HG03280 (cell line): ENCODE measurements around the gene LRRC25.
"Not testable (repeated sequence)": the region's sequence is repeated elsewhere in the genome, so short reads cannot be mapped to it uniquely, and the experiment has no call there.

Experiments
- ATAC-seq: cut with Tn5 transposase; IDR thresholded peaks from one replicate; pipeline ENCODE4 v1.9.1; 2021; ENCODE audit warnings: mild to moderate bottlenecking, moderate library complexity; ENCODE audit not compliant: unreplicated experiment

The LRRC25 gene

GRCh38 chr19:18408053-18408476 lies 10.6 kb upstream of the LRRC25 start:
- peak; percentile 59 for ATAC-seq

GRCh38 chr19:18406749-18407148 lies 9.3 kb upstream of the LRRC25 start:
- ATAC-seq = no peak

GRCh38 chr19:18405754-18406153 lies 8.3 kb upstream of the LRRC25 start:
- not testable (repeated sequence) for ATAC-seq

GRCh38 chr19:18402455-18403248 lies 5.2 kb upstream of the LRRC25 start:
- not testable (repeated sequence) for ATAC-seq

GRCh38 chr19:18401580-18402112 lies 4.2 kb upstream of the LRRC25 start:
- ATAC-seq = no peak

- no peak for ATAC-seq
Observed at GRCh38 chr19:18399008-18399407, 1.6 kb upstream of the LRRC25 start.

- no peak for ATAC-seq
Observed at GRCh38 chr19:18396471-18397241, 766 bp downstream of the LRRC25 start.

GRCh38 chr19:18393836-18394235 lies 3.6 kb downstream of the LRRC25 start:
- ATAC-seq = no peak

GRCh38 chr19:18392926-18393325 lies 4.5 kb downstream of the LRRC25 start:
- no peak for ATAC-seq

- ATAC-seq = no peak
Observed at GRCh38 chr19:18392417-18392816, 5.0 kb downstream of the LRRC25 start.

GRCh38 chr19:18391509-18392075 lies 5.8 kb downstream of the LRRC25 start:
- ATAC-seq = no peak

- ATAC-seq = no peak
Observed at GRCh38 chr19:18390065-18390907, 7.1 kb downstream of the LRRC25 start.

GRCh38 chr19:18389726-18390064 lies 7.7 kb downstream of the LRRC25 start:
- ATAC-seq = no peak

GRCh38 chr19:18388960-18389725 lies 8.3 kb downstream of the LRRC25 start:
- ATAC-seq = no peak

GRCh38 chr19:18388100-18388959 lies 9.1 kb downstream of the LRRC25 start:
- ATAC-seq = peak; percentile 61

- ATAC-seq = no peak
Observed at GRCh38 chr19:18386543-18387271, 10.7 kb downstream of the LRRC25 start.

- no peak for ATAC-seq
Observed at GRCh38 chr19:18385675-18386542, 11.5 kb downstream of the LRRC25 start, which contains the start of gene GDF15. GDF15 (plus strand) TSS chr19:18386158; CDS start chr19:18386190, 32 bp downstream.
